DOHH2 (cell line): Measurements from ENCODE around the gene UMODL1.

ENCODE experiments used
- H3F3A ChIP-seq: fragments of 200-600 bp; sonication (generic), shearing (Covaris generic); 2 replicates; pipeline ENCODE4 v1.6.0; 2016; ENCODE audit warnings: antibody characterized with exemption, mild to moderate bottlenecking; ENCODE audit not compliant: control insufficient read depth, insufficient read depth
- H3K27ac ChIP-seq: fragments of 200-600 bp; sonication (generic); 2 replicates; pipeline ENCODE4 v1.5.1; 2014; ENCODE audit warnings: low read depth, mild to moderate bottlenecking, low read length, moderate library complexity
- H3K27me3 ChIP-seq: fragments of 200-600 bp; sonication (generic); 2 replicates; pipeline ENCODE4 v1.6.1; 2014; ENCODE audit warnings: mild to moderate bottlenecking, low read length, mixed read lengths; ENCODE audit not compliant: control insufficient read depth
- H3K36me3 ChIP-seq: fragments of 200-600 bp; sonication (generic); 2 replicates; pipeline ENCODE4 v1.6.1; 2014; ENCODE audit warnings: mild to moderate bottlenecking, low read length, moderate library complexity, mixed read lengths; ENCODE audit not compliant: control insufficient read depth
- H3K4me1 ChIP-seq: fragments of 200-600 bp; sonication (generic); 2 replicates; pipeline ENCODE4 v1.6.1; 2014; ENCODE audit warnings: mild to moderate bottlenecking, low read length, mixed read lengths; ENCODE audit not compliant: control insufficient read depth
- H3K4me2 ChIP-seq: fragments of 200-600 bp; sonication (generic); 2 replicates; pipeline ENCODE4 v1.6.0; 2014; ENCODE audit warnings: mild to moderate bottlenecking, low read length, moderate library complexity
- H3K4me3 ChIP-seq: fragments of 200-600 bp; sonication (generic); 2 replicates; pipeline ENCODE4 v1.5.1; 2014; ENCODE audit warnings: mild to moderate bottlenecking, low read length, mixed read lengths
- H3K79me2 ChIP-seq: fragments of 200-600 bp; sonication (generic); 2 replicates; pipeline ENCODE4 v1.6.1; 2014; ENCODE audit warnings: mild to moderate bottlenecking, low read length, mixed read lengths; ENCODE audit not compliant: control insufficient read depth
- H3K9me2 ChIP-seq: fragments of 200-600 bp; sonication (generic); replicated peaks from 2 replicates; pipeline ENCODE4 v1.6.1; 2014; ENCODE audit warnings: mild to moderate bottlenecking, low read length, mixed read lengths; ENCODE audit not compliant: control insufficient read depth
- H3K9me3 ChIP-seq: fragments of 200-600 bp; sonication (generic); 2 replicates; pipeline ENCODE4 v1.6.1; 2014; ENCODE audit warnings: antibody characterized with exemption, low read length, mixed read lengths; ENCODE audit not compliant: control insufficient read depth, insufficient read depth
- H4K20me1 ChIP-seq: fragments of 200-600 bp; sonication (generic); 2 replicates; pipeline ENCODE4 v1.6.0; 2014; ENCODE audit warnings: low read depth, mild to moderate bottlenecking, antibody characterized with exemption, low read length, moderate library complexity; ENCODE audit not compliant: control insufficient read depth, insufficient read depth
- CTCF ChIP-seq: fragments of 200-600 bp; sonication (generic); IDR thresholded peaks from one replicate; pipeline ENCODE4 v1.5.1; 2014; ENCODE audit warnings: antibody characterized with exemption, mild to moderate bottlenecking, low read depth, low read length; ENCODE audit not compliant: poor library complexity, severe bottlenecking
- EZH2phosphoT487 ChIP-seq: fragments of 200-600 bp; sonication (generic); IDR thresholded peaks from 2 replicates; pipeline ENCODE4 v1.6.1; 2017; ENCODE audit warnings: borderline replicate concordance, mild to moderate bottlenecking, antibody characterized with exemption, low read length, moderate library complexity, mixed read lengths

Gene UMODL1

GRCh38 chr21:42086969-42087368 lies 15.9 kb downstream of the UMODL1 start:
- no peaks in the 10 kb centered on the region for H3K9me3 ChIP-seq
- TF ChIP-seq CTCF (no peak), EZH2phosphoT487 (no peak)
- H3K4me2 ChIP-seq: no peak overlapping the region
- H3K9me2 ChIP-seq: no peaks in the 10 kb centered on the region
- no peaks in the 10 kb centered on the region for H3F3A ChIP-seq
- no peaks in the 10 kb centered on the region for H3K4me1 ChIP-seq
- no peaks in the 10 kb centered on the region for H4K20me1 ChIP-seq
- H3K27ac ChIP-seq: no peak overlapping the region
- no peaks in the 10 kb centered on the region for H3K36me3 ChIP-seq
- peaks cover 9% of the 10 kb centered on the region; the same call in 1 of the 2 replicates for H3K27me3 ChIP-seq
- H3K79me2 ChIP-seq: no peaks in the 10 kb centered on the region
- H3K4me3 ChIP-seq: no peak overlapping the region

- Histone ChIP-seq H3K9me2 (no peaks in the 10 kb centered on the region), H3K27ac (no peak overlapping the region), H3K27me3 (peaks cover 13% of the 10 kb centered on the region; the same call in 1 of the 2 replicates), H3K79me2 (no peaks in the 10 kb centered on the region), H3K4me2 (no peak overlapping the region), H3K36me3 (no peaks in the 10 kb centered on the region), H3F3A (no peaks in the 10 kb centered on the region), H3K9me3 (no peaks in the 10 kb centered on the region), H3K4me3 (no peak overlapping the region), H4K20me1 (no peaks in the 10 kb centered on the region), H3K4me1 (no peaks in the 10 kb centered on the region)
- no peak for TF ChIP-seq CTCF
- TF ChIP-seq EZH2phosphoT487: no peak
Measured at GRCh38 chr21:42088148-42088547, 17.0 kb downstream of the UMODL1 start.

GRCh38 chr21:42088658-42089057 lies 17.5 kb downstream of the UMODL1 start:
- Histone ChIP-seq H4K20me1 (no peaks in the 10 kb centered on the region), H3K27ac (no peak overlapping the region), H3K4me3 (no peak overlapping the region), H3F3A (no peaks in the 10 kb centered on the region), H3K4me2 (no peak overlapping the region), H3K36me3 (no peaks in the 10 kb centered on the region), H3K4me1 (no peaks in the 10 kb centered on the region), H3K27me3 (peaks cover 13% of the 10 kb centered on the region; the same call in 1 of the 2 replicates), H3K9me3 (no peaks in the 10 kb centered on the region), H3K9me2 (no peaks in the 10 kb centered on the region), H3K79me2 (no peaks in the 10 kb centered on the region)
- TF ChIP-seq CTCF: no peak
